ENCODE measurements around the gene CEBPG.

CEBPG gene

GRCh38 chr19:33383720-33384292 is 10.3 kb downstream of the CEBPG start:
- Histone ChIP-seq H3K27ac (replicated peaks) (no peak overlapping the region), H3K27me3 (ENCODE audit: insufficient read depth, poor library complexity, severe bottlenecking) (no peaks in the 10 kb centered on the region), H3K4me3 (replicated peaks; ENCODE audit: insufficient read depth, low read length) (no peak overlapping the region)
- DNase-seq (ENCODE audit: low read depth in 1 of 2, low spot score in 1 of 2) = no peak
- TF ChIP-seq, protein P1, sequence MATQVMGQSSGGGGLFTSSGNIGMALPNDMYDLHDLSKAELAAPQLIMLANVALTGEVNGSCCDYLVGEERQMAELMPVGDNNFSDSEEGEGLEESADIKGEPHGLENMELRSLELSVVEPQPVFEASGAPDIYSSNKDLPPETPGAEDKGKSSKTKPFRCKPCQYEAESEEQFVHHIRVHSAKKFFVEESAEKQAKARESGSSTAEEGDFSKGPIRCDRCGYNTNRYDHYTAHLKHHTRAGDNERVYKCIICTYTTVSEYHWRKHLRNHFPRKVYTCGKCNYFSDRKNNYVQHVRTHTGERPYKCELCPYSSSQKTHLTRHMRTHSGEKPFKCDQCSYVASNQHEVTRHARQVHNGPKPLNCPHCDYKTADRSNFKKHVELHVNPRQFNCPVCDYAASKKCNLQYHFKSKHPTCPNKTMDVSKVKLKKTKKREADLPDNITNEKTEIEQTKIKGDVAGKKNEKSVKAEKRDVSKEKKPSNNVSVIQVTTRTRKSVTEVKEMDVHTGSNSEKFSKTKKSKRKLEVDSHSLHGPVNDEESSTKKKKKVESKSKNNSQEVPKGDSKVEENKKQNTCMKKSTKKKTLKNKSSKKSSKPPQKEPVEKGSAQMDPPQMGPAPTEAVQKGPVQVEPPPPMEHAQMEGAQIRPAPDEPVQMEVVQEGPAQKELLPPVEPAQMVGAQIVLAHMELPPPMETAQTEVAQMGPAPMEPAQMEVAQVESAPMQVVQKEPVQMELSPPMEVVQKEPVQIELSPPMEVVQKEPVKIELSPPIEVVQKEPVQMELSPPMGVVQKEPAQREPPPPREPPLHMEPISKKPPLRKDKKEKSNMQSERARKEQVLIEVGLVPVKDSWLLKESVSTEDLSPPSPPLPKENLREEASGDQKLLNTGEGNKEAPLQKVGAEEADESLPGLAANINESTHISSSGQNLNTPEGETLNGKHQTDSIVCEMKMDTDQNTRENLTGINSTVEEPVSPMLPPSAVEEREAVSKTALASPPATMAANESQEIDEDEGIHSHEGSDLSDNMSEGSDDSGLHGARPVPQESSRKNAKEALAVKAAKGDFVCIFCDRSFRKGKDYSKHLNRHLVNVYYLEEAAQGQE (IDR thresholded peaks at IDR 0.05; ENCODE audit: insufficient replicate concordance, low read depth) = no peak
- TF ChIP-seq SPI1 (IDR thresholded peaks at IDR 0.05; ENCODE audit: borderline replicate concordance, low read depth) = no peak
- TF ChIP-seq, protein P2, sequence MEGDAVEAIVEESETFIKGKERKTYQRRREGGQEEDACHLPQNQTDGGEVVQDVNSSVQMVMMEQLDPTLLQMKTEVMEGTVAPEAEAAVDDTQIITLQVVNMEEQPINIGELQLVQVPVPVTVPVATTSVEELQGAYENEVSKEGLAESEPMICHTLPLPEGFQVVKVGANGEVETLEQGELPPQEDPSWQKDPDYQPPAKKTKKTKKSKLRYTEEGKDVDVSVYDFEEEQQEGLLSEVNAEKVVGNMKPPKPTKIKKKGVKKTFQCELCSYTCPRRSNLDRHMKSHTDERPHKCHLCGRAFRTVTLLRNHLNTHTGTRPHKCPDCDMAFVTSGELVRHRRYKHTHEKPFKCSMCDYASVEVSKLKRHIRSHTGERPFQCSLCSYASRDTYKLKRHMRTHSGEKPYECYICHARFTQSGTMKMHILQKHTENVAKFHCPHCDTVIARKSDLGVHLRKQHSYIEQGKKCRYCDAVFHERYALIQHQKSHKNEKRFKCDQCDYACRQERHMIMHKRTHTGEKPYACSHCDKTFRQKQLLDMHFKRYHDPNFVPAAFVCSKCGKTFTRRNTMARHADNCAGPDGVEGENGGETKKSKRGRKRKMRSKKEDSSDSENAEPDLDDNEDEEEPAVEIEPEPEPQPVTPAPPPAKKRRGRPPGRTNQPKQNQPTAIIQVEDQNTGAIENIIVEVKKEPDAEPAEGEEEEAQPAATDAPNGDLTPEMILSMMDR (IDR thresholded peaks at IDR 0.05; ENCODE audit: insufficient read depth, low read length) = no peak
- no peak; the same call in 1 of the 2 replicates for TF ChIP-seq POLR2AphosphoS5 (IDR thresholded peaks at IDR 0.05; ENCODE audit: low read depth)
- TF ChIP-seq GABPA (IDR thresholded peaks at IDR 0.05; ENCODE audit: low read depth) = no peak

DNA sequence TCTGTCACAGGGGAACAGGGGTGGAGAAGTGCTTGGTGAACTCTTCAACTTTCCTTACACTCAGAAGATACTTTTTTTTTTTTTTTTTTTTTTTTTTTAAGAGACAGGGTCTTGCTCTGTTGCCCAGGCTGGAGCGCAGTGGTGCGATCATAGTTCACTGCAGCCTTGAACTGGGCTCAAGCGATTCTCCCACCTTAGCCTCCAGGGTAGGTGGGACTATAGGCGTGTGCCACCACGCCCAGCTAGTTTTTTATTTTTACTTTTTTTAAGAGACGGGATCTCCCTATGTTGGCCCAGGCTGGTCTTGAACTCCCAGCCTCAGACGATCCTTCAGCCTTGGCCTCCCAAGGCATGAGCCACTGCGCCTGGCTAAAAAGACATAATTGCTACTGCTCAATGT is 11.5 kb downstream of the CEBPG start:
- Histone ChIP-seq H3K4me3 (replicated peaks; ENCODE audit: insufficient read depth, low read length) (no peak overlapping the region), H3K27ac (replicated peaks) (no peak overlapping the region), H3K27me3 (ENCODE audit: insufficient read depth, poor library complexity, severe bottlenecking) (no peaks in the 10 kb centered on the region)
- TF ChIP-seq, protein P2 (IDR thresholded peaks at IDR 0.05; ENCODE audit: insufficient read depth, low read length) = no peak
- TF ChIP-seq GABPA (IDR thresholded peaks at IDR 0.05; ENCODE audit: low read depth) (no peak), SPI1 (IDR thresholded peaks at IDR 0.05; ENCODE audit: borderline replicate concordance, low read depth) (no peak), POLR2AphosphoS5 (IDR thresholded peaks at IDR 0.05; ENCODE audit: low read depth) (no peak)
- TF ChIP-seq, protein P1 (IDR thresholded peaks at IDR 0.05; ENCODE audit: insufficient replicate concordance, low read depth) = no peak
- no peak for DNase-seq (ENCODE audit: low read depth in 1 of 2, low spot score in 1 of 2)

DNA sequence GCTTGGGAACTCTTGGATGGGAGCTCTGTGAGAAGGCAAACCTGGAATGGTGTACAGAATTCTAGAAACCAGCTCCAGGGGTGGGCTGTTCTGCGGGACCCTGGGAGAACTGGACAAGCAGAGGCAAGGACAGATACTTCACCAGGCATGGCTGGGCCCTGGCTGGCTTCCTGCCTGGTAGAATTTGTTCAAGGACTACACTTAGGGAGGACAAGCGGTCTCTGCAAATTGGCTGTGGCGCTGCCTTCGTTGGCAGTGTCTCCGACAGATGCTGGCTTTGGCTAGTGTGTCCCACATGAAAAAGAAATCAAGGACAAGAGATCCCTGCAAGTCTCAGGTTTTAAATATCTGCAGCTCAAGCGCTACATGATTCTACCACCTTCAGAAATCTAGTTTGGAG is 12.4 kb downstream of the CEBPG start:
- TF ChIP-seq, protein P1 (IDR thresholded peaks at IDR 0.05; ENCODE audit: insufficient replicate concordance, low read depth) = no peak
- DNase-seq (ENCODE audit: low read depth in 1 of 2, low spot score in 1 of 2) = no peak
- H3K4me3 ChIP-seq (replicated peaks; ENCODE audit: insufficient read depth, low read length) = no peak overlapping the region
- H3K27ac ChIP-seq (replicated peaks) = no peak overlapping the region
- H3K27me3 ChIP-seq (ENCODE audit: insufficient read depth, poor library complexity, severe bottlenecking) = no peaks in the 10 kb centered on the region
